Measurements from ENCODE around the gene CCDC190. TPM values are rescaled to one million over a fixed set of nuclear protein-coding genes. Genes with fewer than 3 reads are reported as not detected.

Gene CCDC190
- total and polyA plus RNA-seq, 9 of the 15 experiments (the other 6 are each of a cell fraction or from before 2014, with no cell fraction given), result not detected

DNA sequence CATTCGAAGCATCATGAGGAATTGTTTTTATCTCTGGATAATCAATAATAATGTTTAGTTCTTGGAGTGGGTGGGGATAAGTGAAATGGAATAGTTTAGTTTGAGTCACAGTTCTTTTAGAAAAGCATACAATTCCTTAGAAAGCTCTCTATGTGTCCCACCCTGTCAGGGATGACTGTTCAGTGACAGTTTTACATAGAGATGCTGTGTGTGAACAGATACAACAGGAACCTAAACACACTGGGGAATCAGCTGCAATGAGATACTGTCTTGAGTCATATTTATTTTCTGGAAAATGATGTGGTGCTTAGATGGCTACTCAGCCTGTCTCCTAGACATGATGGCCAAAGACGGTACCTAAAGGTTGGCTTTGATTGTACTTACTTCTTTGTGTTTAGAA, 25.7 kb upstream of the CCDC190 start (continued):
- TF ChIP-seq NCOA2 (IDR thresholded peaks at IDR 0.05; ENCODE audit: partially characterized antibody in 2 of 2), result no peak

DNA sequence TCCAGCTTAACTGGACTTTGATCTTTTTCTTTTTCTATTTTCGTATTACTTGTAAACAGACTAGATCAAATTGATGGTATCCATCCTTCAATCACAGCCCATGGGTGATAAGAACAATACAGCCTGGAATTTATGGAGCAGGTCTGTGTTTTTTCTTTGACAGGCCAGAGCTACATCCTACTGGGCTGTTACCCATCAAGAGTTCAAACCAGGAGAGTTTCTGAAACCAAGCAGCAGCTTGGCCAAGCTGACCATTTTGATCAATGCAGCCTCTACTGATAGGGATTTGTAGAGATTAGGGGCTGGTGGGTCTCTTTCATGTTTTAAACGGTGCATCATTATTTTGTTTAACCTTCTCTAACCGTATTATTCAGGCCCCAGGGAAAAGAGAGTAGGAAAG, 24.3 kb upstream of the CCDC190 start:
- Histone ChIP-seq H3K27me3 (ENCODE audit: control insufficient read depth in 2 of 2, insufficient read depth in 2 of 2, low read length in 2 of 2) (peaks cover 0 to 16% of the 10 kb centered on the region in 2 experiments; a peak in 2 of 5 replicates), H3K9me3 (replicated peaks; ENCODE audit: control insufficient read depth, insufficient read depth, low read depth, low read length) (no peaks in the 10 kb centered on the region), H3K9me1 (ENCODE audit: control insufficient read depth, insufficient read depth, low read length) (no peaks in the 10 kb centered on the region), H3K79me2 (ENCODE audit: control insufficient read depth, insufficient read depth, low read length) (no peaks in the 10 kb centered on the region), H3K4me2 (ENCODE audit: insufficient read depth, low read length) (no peak overlapping the region), H3K9ac (ENCODE audit: insufficient read depth in 1 of 2, low read depth in 2 of 2, low read length in 2 of 2) (no peak overlapping the region), H3K36me3 (ENCODE audit: control insufficient read depth, insufficient read depth, low read length) (no peaks in the 10 kb centered on the region), H3K4me1 (replicated peaks in 1 of 2; ENCODE audit: control insufficient read depth in 2 of 2, insufficient read depth in 2 of 2, low read length in 2 of 2) (no peaks in the 10 kb centered on the region), H4K20me1 (replicated peaks; ENCODE audit: control insufficient read depth, insufficient read depth, low read length) (no peaks in the 10 kb centered on the region), H3K27ac (ENCODE audit: extremely low read depth, low read depth, low read length) (no peak overlapping the region), H3K4me3 (no peak overlapping the region), H2AFZ (ENCODE audit: low read depth, low read length) (no peak overlapping the region)
- intact Hi-C loops (cut with micrococcal nuclease), result no loop called here
- WGBS (ENCODE audit: insufficient coverage, low coverage, missing lambda C conversion rate), result 0% methylated on average over 3 of the region's 3 CpGs
- POLR2A ChIA-PET, result interaction anchor here (0.6 kb wide), 1 partner anchor 37 kb away, joined by 3 read pairs; no protein-coding TSS in a partner anchor
- FAIRE-seq, result no peak
- in situ Hi-C loops (cut with MboI), result no loop called here
- CTCF ChIA-PET (ENCODE audit: low intra/inter-chr PET ratio), result no interaction called here
- no TSS peak for BruUV-seq (replicated peaks)
- ATAC-seq, result no peak
- DNase-seq (ENCODE audit: extremely low read depth in 1 of 4, low spot score in 3 of 4), result no peak
- no peak for TF ChIP-seq NELFE (IDR thresholded peaks at IDR 0.05; ENCODE audit: insufficient read depth, insufficient read length)
- TF ChIP-seq, protein P1, sequence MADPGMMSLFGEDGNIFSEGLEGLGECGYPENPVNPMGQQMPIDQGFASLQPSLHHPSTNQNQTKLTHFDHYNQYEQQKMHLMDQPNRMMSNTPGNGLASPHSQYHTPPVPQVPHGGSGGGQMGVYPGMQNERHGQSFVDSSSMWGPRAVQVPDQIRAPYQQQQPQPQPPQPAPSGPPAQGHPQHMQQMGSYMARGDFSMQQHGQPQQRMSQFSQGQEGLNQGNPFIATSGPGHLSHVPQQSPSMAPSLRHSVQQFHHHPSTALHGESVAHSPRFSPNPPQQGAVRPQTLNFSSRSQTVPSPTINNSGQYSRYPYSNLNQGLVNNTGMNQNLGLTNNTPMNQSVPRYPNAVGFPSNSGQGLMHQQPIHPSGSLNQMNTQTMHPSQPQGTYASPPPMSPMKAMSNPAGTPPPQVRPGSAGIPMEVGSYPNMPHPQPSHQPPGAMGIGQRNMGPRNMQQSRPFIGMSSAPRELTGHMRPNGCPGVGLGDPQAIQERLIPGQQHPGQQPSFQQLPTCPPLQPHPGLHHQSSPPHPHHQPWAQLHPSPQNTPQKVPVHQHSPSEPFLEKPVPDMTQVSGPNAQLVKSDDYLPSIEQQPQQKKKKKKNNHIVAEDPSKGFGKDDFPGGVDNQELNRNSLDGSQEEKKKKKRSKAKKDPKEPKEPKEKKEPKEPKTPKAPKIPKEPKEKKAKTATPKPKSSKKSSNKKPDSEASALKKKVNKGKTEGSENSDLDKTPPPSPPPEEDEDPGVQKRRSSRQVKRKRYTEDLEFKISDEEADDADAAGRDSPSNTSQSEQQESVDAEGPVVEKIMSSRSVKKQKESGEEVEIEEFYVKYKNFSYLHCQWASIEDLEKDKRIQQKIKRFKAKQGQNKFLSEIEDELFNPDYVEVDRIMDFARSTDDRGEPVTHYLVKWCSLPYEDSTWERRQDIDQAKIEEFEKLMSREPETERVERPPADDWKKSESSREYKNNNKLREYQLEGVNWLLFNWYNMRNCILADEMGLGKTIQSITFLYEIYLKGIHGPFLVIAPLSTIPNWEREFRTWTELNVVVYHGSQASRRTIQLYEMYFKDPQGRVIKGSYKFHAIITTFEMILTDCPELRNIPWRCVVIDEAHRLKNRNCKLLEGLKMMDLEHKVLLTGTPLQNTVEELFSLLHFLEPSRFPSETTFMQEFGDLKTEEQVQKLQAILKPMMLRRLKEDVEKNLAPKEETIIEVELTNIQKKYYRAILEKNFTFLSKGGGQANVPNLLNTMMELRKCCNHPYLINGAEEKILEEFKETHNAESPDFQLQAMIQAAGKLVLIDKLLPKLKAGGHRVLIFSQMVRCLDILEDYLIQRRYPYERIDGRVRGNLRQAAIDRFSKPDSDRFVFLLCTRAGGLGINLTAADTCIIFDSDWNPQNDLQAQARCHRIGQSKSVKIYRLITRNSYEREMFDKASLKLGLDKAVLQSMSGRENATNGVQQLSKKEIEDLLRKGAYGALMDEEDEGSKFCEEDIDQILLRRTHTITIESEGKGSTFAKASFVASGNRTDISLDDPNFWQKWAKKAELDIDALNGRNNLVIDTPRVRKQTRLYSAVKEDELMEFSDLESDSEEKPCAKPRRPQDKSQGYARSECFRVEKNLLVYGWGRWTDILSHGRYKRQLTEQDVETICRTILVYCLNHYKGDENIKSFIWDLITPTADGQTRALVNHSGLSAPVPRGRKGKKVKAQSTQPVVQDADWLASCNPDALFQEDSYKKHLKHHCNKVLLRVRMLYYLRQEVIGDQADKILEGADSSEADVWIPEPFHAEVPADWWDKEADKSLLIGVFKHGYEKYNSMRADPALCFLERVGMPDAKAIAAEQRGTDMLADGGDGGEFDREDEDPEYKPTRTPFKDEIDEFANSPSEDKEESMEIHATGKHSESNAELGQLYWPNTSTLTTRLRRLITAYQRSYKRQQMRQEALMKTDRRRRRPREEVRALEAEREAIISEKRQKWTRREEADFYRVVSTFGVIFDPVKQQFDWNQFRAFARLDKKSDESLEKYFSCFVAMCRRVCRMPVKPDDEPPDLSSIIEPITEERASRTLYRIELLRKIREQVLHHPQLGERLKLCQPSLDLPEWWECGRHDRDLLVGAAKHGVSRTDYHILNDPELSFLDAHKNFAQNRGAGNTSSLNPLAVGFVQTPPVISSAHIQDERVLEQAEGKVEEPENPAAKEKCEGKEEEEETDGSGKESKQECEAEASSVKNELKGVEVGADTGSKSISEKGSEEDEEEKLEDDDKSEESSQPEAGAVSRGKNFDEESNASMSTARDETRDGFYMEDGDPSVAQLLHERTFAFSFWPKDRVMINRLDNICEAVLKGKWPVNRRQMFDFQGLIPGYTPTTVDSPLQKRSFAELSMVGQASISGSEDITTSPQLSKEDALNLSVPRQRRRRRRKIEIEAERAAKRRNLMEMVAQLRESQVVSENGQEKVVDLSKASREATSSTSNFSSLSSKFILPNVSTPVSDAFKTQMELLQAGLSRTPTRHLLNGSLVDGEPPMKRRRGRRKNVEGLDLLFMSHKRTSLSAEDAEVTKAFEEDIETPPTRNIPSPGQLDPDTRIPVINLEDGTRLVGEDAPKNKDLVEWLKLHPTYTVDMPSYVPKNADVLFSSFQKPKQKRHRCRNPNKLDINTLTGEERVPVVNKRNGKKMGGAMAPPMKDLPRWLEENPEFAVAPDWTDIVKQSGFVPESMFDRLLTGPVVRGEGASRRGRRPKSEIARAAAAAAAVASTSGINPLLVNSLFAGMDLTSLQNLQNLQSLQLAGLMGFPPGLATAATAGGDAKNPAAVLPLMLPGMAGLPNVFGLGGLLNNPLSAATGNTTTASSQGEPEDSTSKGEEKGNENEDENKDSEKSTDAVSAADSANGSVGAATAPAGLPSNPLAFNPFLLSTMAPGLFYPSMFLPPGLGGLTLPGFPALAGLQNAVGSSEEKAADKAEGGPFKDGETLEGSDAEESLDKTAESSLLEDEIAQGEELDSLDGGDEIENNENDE (IDR thresholded peaks at IDR 0.05; ENCODE audit: low read depth, low read length), result no peak
- TF ChIP-seq CBFA2T2 (conservative IDR thresholded peaks at IDR 0.05), result no peak
- TF ChIP-seq TFAM (CRISPR knock-in tag; conservative IDR thresholded peaks at IDR 0.05), result no peak
- TF ChIP-seq ERF (CRISPR knock-in tag; IDR thresholded peaks at IDR 0.05), result no peak
- TF ChIP-seq, protein P2, sequence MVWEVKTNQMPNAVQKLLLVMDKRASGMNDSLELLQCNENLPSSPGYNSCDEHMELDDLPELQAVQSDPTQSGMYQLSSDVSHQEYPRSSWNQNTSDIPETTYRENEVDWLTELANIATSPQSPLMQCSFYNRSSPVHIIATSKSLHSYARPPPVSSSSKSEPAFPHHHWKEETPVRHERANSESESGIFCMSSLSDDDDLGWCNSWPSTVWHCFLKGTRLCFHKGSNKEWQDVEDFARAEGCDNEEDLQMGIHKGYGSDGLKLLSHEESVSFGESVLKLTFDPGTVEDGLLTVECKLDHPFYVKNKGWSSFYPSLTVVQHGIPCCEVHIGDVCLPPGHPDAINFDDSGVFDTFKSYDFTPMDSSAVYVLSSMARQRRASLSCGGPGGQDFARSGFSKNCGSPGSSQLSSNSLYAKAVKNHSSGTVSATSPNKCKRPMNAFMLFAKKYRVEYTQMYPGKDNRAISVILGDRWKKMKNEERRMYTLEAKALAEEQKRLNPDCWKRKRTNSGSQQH (CRISPR knock-in tag; IDR thresholded peaks at IDR 0.05), result no peak
- TF ChIP-seq PHF8 (IDR thresholded peaks at IDR 0.05; ENCODE audit: borderline replicate concordance, low read length), result no peak
- no peak for TF ChIP-seq ZNF316 (IDR thresholded peaks at IDR 0.05)
- TF ChIP-seq EP400 (IDR thresholded peaks at IDR 0.05), result no peak

Data from K562 (cell line).